WERI-Rb-1 (cell line): ENCODE measurements around the gene ZFP91.

ENCODE experiments used
- DNase-seq: peaks from one replicate; pipeline ENCODE4 v3.0.0-alpha.2; 2020
- H3K27ac ChIP-seq: fragments of 250-450 bp; sonication (Bioruptor Pico); 2 replicates; pipeline ENCODE4 v1.5.1; 2020; ENCODE audit warnings: mild to moderate bottlenecking, moderate library complexity
- H3K27me3 ChIP-seq: fragments of 250-450 bp; sonication (Bioruptor Pico); 2 replicates; pipeline ENCODE4 v1.5.1; 2021; ENCODE audit warnings: mild to moderate bottlenecking, low read depth, moderate library complexity; ENCODE audit not compliant: insufficient read depth, severe bottlenecking
- H3K36me3 ChIP-seq: fragments of 250-450 bp; sonication (Bioruptor Pico); 2 replicates; pipeline ENCODE4 v1.5.1; 2020; ENCODE audit warnings: mild to moderate bottlenecking, moderate library complexity
- H3K4me3 ChIP-seq: 2 replicates; pipeline ENCODE4 v1.5.1; 2011; ENCODE audit warnings: low read depth, mild to moderate bottlenecking, control low read depth, low read length
- H3K9me3 ChIP-seq: fragments of 250-450 bp; sonication (Bioruptor Pico); 2 replicates; pipeline ENCODE4 v1.5.1; 2021; ENCODE audit warnings: mild to moderate bottlenecking, moderate library complexity; ENCODE audit not compliant: severe bottlenecking
- CTCF ChIP-seq: IDR thresholded peaks from 2 replicates; pipeline ENCODE4 v1.5.1; 2011; ENCODE audit warnings: low read depth, mild to moderate bottlenecking, control low read depth, inconsistent platforms, low read length

ZFP91 gene

GRCh38 chr11:58617976-58618557 lies 39.2 kb downstream of the ZFP91 start:
- Histone ChIP-seq H3K4me3 (no peak overlapping the region), H3K27ac (no peak overlapping the region), H3K9me3 (no peaks in the 10 kb centered on the region), H3K27me3 (no peaks in the 10 kb centered on the region), H3K36me3 (peaks cover 79% of the 10 kb centered on the region)
- peak; percentile 11 for DNase-seq
- peak; percentile 27; the same call in 1 of the 2 replicates for TF ChIP-seq CTCF

GRCh38 chr11:58621586-58622262 lies 42.9 kb downstream of the ZFP91 start:
- H3K9me3 ChIP-seq: no peaks in the 10 kb centered on the region
- no peak overlapping the region for H3K27ac ChIP-seq
- H3K36me3 ChIP-seq: peaks cover 60% of the 10 kb centered on the region
- no peak for TF ChIP-seq CTCF
- H3K4me3 ChIP-seq: no peak overlapping the region
- no peak for DNase-seq
- no peaks in the 10 kb centered on the region for H3K27me3 ChIP-seq

- H3K27me3 ChIP-seq: no peaks in the 10 kb centered on the region
- H3K9me3 ChIP-seq: no peaks in the 10 kb centered on the region
- no peak within 1 kb of the TSS for H3K4me3 ChIP-seq
- no peak for DNase-seq
- H3K36me3 ChIP-seq: peaks cover 54% of the 10 kb centered on the region
- TF ChIP-seq CTCF: no peak
- H3K27ac ChIP-seq: no peak within 1 kb of the TSS
Observed at GRCh38 chr11:58622344-58622743, 43.5 kb downstream of the ZFP91 start, which contains the start of gene CNTF. CNTF (plus strand) TSS chr11:58622665; CDS start chr11:58622753, 88 bp downstream.

GRCh38 chr11:58625086-58625485 lies 46.2 kb downstream of the ZFP91 start:
- no peaks in the 10 kb centered on the region for H3K9me3 ChIP-seq
- no peak for TF ChIP-seq CTCF
- no peaks in the 10 kb centered on the region for H3K27me3 ChIP-seq
- peaks cover 38% of the 10 kb centered on the region for H3K36me3 ChIP-seq
- H3K4me3 ChIP-seq: no peak overlapping the region
- H3K27ac ChIP-seq: no peak overlapping the region
- no peak for DNase-seq

- H3K27ac ChIP-seq: no peak overlapping the region
- H3K27me3 ChIP-seq: no peaks in the 10 kb centered on the region
- no peak for DNase-seq
- H3K9me3 ChIP-seq: no peaks in the 10 kb centered on the region
- peaks cover 30% of the 10 kb centered on the region for H3K36me3 ChIP-seq
- no peak overlapping the region for H3K4me3 ChIP-seq
- no peak for TF ChIP-seq CTCF
Observed at GRCh38 chr11:58625826-58626460, 47.1 kb downstream of the ZFP91 start.
